Cardiac fibroblast (primary cell): Measurements from ENCODE around the gene SOX10.

Experiments
- DNase-seq, 2 donors: peaks; one replicate each; pipeline versions ENCODE4 v3.0.0 to v3.0.0-alpha.2; 2010; ENCODE audit warnings: low read depth in 2 of 2
- H3K4me3 ChIP-seq, 2 donors: replicated peaks in 1 of 2; 1 replicate in 1 of 2; 2 replicates in 1 of 2; pipeline ENCODE4 v1.5.1; 2011; ENCODE audit warnings: low read depth in 2 of 2, low read length in 2 of 2, mild to moderate bottlenecking in 2 of 2, moderate library complexity in 1 of 2
- CTCF ChIP-seq: IDR thresholded peaks from one replicate; pipeline ENCODE4 v1.5.1; 2011; ENCODE audit warnings: low read depth, mild to moderate bottlenecking, low read length, inconsistent platforms

The SOX10 gene

GRCh38 chr22:37926771-37927636 lies 57.4 kb downstream of the SOX10 start:
- no peak for DNase-seq
- TF ChIP-seq CTCF = no peak
- no peak overlapping the region for H3K4me3 ChIP-seq

GRCh38 chr22:37926358-37926757 lies 58.0 kb downstream of the SOX10 start:
- TF ChIP-seq CTCF = no peak
- no peak overlapping the region for H3K4me3 ChIP-seq
- no peak for DNase-seq

- TF ChIP-seq CTCF = no peak
- no peak overlapping the region for H3K4me3 ChIP-seq
Measured at GRCh38 chr22:37925767-37926166, 58.6 kb downstream of the SOX10 start.

GRCh38 chr22:37925330-37925729 lies 59.0 kb downstream of the SOX10 start:
- no peak for DNase-seq
- TF ChIP-seq CTCF = no peak
- H3K4me3 ChIP-seq = no peak overlapping the region

More at GRCh38 chr22:37925767-37926166, 58.6 kb downstream of the SOX10 start:
- DNase-seq = no peak

GRCh38 chr22:37924386-37925065 lies 59.8 kb downstream of the SOX10 start:
- no peak for DNase-seq
- no peak overlapping the region for H3K4me3 ChIP-seq
- TF ChIP-seq CTCF = no peak

GRCh38 chr22:37923927-37924326 lies 60.4 kb downstream of the SOX10 start:
- TF ChIP-seq CTCF = no peak
- no peak overlapping the region for H3K4me3 ChIP-seq
- no peak for DNase-seq
